Stimulated activated CD8-positive, alpha-beta memory T cell treated with anti-CD3 and anti-CD28 coated beads, Interleukin-15, amount 100 ng/mL, for 1 hour (primary cell): ENCODE data around the gene GNB1L.

Experiments
- DNase-seq: peaks from one replicate; pipeline ENCODE4 v3.0.0-alpha.2; 2020; ENCODE audit warnings: low read depth

GNB1L gene

DNA sequence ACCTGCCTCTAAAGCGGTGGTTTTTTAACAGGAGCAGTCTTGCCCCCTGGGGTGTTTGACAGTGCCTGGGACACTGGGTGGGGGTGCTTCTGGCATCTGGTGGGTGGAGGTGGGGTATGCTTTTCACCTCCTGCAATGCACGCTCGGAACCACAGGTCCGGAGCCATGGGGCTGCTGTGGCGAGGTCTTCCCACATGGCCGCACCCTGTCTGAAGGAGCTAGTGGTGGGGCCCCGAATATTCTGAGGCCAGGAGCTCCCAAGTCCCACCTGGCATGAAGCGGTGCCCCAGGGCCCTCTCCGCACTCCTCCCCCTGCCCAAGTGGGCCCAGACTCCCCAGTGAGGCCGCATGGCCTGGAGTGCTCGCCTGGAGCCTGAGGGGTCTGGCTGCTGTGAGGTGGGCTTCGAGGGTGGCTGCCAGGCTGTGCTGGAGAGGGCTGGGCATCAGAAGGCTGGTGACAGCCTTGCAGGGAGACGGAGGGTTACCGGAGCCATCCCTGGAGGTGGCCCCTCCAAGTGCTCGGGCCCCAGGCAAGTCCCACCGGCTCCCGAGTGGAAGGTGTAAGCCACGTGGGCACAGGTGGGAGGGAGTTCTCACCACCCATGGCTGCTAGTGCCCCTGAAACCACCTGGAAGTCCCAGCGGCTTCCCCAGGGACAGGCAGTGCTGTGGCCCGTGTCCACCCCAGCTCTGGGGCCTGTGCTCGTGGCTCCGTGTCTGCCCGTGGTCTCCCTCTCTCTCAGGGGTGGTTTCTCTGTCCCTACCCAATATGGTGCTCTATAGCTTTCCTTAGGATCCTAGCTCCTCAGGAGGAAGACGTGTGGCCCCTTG, 79.0 kb downstream of the GNB1L start:
- no peak for DNase-seq

DNA sequence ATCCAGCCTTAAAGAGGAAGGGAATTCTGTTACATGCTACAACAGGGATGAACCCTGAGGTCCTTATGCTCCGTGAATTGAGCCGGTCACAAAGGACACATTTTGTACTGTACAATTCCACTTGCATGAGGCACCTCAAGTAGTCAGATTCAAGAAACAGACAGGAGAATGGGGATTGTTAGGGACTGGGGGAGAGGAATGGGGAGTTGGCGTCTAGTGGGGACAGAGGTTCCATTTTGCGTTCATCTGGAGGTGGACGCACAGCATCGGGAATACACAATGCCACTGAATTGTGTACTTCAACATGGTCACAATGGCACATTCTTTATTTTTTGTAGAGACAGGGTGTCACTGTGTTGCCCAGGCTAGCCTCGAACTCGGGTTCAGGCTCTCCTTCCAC, 80.0 kb downstream of the GNB1L start:
- DNase-seq: no peak

DNA sequence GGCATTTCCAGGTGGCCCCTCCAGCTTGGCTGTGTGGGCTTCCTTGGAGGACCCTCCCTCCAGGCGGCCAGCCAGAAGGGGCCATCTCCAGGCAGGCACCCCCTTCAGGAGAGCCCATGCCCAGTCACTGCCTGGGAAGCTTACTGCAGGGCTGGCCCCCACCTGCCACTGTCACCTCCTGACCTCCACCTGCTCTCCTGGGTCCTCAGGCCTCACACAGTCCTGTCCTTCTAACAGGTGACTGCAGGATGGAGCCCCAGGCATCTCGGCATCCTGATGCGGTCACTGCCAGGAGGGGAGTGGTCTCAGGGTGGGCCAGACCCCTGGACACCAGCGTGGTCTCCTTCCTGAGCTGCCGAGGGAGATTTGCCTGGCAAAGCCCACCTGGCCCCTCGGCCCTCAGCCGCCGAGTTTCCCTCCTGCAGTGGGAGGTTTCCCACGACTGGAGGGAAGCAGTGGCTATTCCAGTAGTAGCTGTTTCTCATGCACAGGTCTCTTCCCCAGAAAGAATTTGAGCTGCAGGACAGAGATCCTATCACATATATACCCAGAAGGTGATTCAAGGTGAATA, 81.1 kb downstream of the GNB1L start:
- no peak for DNase-seq

DNA sequence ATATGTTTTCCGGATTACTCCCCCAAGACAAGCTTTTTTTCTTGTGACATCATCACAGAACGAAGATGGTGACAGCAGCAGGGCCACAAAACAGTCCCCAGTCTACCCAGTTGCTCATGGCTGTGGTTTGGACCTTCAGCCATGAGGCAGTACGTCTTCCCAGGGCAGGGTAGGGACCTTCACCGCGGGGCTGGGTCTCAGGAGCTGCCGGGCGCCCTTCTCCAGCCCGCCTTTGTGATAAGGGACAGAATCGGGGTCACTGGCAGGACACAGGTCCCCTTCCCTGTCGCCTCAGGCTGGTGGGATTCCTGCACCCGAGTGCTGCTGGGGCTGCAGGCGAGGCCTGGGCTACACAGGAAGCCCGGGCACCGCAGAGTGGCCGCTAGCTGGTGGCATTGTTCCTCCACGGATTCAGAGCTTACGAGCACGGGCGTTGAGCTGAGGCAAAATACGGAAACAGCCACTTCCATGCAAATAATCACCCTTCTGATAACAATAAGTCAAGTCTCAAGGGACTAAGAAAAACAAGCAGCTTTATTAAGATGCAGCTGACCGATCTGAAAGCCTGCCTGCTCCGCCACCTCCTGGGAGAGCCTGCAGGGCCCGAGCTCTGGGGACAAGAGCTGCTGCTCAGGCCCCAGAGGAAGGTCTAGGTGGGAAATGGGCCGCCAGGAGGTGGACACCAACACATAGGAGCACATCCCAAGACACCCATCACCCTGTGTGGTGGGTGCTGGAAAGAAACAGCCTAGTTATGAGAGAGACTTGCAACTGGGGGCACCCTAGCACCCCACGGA, 81.8 kb downstream of the GNB1L start:
- no peak for DNase-seq

DNA sequence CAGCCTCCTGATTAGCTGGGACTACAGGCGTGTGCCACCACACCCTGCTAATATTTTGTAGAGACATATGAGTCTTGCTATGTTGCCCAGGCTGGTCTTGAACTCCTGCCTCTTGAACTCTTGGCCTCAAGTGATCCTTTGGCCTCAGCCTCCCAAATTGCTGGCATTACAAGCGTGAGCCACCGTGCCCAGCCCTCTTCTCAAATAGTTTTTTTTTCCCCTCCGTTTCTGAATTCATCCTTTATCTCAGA, 82.3 kb downstream of the GNB1L start:
- no peak for DNase-seq

DNA sequence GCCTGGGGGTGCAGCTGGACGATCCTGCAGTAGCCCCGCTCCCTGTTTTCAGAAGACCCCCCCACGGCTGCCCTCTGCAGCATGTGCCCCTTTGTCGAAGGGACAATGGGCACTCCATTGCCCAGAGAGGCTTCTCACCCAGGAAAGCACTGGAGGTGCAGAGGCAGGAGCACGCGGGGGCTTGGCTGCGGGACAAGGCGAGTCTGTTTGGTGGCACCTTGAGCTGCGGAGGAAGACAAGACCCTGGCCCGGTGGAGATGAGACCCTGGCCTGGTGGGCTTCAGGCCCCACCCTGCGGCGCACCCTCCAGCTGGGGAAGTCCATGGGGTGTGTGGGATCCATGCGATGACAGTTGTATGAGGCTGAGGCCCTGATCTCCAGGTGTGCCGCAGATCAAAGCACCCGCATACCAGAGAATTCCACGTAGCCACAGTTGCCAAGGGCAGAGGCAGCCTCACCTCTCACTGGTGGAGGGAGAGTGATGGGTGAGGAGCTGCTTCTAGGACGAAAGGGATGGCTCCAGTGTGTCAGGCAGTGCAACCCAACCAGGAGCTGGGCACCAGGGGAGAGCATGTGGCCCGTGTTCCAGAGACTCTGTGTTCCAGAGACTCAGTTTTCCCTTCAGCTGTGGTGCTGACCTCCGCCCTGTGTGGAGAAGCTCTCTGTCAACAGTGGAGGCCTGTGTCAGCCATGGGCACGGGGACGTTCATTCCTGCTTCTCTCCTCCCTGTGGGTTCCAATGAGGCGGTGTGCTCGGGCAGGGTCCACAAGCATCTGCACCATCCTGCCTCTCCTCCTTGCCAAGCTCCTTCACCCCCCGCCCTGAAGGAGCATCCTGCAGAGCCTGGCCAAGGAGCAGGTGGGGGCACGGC, 84.1 kb downstream of the GNB1L start:
- DNase-seq: no peak

DNA sequence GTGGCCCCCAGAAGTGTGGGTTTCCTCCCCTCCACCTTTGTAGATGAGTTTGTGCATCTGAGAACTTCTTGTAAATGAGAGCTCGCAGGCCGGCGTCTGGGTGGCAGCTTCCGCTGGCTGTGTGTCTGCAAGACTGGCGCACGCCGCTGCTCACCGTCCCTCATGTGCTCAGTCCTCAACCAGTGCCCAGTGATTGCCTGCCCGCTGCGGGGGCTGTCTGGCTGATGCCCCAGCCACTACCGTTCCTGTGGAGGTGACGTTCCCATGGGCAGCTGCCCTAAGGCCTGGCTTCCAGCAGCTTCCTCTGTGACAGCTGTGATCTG, 85.3 kb downstream of the GNB1L start:
- DNase-seq: no peak

DNA sequence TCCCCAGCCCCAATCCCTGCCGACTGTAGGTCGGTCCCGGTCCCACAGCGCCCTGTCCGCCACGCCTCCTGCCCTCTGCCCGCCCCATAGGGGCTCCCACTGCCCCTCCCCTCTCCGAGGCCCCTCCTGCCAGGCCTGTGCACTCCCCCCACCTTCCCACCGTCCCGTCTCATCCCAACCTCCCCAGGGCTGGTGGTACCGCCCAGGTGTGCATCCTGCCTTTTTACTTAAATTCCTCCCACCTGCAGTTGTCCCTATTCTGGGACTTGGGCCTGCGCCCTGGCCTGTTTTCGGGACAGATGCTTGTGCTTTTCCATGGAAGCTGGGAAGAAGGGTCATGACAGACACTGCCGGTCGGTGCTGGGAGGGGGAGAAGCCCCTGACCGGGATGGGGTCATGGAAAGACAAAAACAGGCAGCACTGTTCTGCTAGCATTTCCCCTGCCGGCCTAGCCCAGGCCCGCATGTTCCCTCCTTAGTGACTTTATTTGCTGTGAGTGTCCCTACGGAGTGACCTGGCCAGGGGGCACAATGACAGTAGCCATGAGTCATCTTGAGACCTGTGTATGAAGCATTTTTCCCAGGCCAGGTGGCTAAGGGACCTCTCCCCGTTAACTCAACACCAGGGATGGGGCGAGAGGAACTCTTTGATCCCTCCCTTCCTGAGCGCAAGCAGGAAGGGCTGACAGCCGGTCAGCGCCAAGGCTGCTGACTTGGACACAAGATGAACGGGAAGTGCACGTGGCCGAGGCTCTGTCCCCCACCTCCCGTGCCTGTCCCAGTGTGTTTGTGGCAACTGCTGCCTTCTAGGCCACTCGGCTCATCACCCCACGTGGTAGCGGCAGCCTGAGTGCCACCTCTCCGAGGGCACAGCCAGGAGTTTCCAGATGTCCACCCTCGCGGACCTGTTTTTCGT, 87.0 kb downstream of the GNB1L start:
- no peak for DNase-seq

DNA sequence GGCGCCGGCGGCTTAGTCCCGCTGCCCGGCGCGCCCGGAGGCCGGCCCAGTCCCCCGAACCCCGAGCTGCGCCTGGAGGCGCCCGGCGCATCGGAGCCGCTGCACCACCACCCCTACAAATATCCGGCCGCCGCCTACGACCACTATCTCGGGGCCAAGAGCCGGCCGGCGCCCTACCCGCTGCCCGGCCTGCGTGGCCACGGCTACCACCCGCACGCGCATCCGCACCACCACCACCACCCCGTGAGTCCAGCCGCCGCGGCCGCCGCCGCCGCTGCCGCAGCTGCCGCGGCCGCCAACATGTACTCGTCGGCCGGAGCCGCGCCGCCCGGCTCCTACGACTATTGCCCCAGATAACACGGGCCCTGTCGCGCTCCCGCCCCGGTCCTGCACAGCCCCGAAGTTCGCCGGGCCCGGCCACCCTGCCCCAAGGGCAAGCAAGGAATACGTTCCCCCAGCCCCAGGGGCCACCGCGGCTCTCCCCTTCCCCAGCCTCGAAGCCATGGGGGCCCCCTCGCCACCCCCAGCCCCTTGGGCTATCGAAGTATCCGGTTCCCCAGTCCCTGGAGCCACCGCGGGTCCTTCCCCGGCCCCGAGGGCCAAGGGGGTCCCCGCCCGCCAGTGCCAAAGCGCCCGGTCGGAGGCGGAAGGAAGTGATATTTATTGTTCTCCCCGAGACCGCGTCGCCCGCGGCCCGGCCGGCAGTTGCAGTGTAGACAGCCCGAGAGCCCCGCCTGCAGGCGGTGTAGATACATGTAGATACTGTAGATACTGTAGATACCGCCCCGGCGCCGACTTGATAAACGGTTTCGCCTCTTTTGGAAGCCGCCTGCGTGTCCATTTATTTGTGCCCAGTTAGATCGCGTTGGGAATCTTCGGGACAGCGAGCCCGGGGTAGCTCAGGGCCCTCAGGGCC, 87.9 kb downstream of the GNB1L start:
- DNase-seq: no peak

DNA sequence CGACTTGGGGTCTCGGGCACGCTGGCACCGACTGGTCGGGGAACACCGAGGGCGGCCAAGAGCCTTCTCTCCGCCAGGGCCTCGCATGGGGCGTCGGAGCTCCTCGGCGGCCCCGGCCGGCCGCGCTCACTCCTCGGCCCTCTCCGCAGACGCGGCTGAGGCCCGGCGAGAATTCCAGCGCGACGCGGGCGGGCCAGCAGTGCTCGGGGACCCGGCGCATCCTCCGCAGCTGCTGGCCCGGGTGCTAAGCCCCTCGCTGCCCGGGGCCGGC, 88.5 kb downstream of the GNB1L start:
- no peak for DNase-seq

DNA sequence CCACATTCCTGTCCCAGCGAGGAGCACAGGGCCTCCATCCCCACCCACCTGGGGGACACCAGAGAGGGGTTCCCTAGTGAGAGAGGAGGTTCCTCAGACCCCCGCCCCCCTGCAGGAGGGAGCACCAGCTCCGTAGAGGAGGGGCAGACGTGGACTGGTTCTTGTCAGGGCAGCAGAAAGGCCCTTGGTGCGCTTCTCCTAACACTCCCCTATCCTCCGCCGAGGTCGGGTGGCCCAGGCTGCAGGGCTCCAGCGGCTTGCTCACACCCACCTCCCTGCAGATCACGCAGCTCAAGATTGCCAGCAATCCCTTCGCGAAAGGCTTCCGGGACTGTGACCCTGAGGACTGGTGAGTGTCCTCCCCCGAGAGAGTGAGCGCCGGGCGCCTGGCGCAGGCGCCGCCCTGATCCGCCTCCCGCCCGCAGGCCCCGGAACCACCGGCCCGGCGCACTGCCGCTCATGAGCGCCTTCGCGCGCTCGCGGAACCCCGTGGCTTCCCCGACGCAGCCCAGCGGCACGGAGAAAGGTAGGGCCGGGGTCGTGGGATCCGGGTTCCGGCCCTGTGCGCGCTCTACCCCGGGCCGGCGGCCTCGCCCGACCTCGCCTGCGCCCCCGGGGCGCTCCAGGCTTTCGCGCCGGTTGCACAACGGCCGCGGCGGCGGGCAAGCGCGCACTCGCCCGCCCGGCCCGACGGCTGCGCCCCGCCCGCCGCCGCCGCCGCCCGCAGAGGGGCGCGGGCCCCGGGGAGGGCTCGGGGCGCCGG, 89.0 kb downstream of the GNB1L start:
- DNase-seq: no peak

DNA sequence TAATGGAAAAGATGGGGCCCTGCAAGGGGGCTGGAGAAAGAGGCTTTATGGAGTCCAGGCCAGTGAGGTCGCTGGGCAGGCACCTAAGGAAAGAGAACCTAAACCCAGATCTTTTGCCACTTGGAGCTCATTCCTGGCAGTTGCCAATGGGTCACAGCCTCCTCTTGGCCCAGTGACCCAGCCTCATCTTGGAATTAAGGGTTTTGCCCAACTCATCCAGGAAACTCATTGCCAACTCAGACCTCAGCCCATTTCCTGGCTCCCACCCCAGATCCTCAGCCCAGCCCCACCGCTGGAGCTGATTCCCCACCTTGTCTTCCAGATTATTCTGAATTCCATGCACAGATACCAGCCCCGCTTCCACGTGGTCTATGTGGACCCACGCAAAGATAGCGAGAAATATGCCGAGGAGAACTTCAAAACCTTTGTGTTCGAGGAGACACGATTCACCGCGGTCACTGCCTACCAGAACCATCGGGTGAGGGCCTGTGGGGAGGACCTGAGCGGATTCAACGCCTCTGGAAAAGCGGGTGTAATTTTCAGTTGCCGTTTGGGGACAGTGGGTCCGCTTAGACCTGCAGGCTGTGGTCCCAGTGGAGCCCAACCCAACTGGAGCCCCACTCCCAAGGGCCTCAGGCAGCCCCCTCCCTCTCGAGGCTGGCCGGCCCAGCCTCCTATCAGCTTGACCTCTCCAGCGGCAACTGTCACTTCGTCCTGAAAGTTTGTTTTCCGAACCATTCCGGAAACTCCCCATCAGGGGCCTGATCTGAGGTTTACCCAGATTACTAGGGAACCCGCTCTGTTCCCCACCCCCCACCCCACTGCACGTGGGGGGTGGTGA, 89.8 kb downstream of the GNB1L start:
- no peak for DNase-seq

DNA sequence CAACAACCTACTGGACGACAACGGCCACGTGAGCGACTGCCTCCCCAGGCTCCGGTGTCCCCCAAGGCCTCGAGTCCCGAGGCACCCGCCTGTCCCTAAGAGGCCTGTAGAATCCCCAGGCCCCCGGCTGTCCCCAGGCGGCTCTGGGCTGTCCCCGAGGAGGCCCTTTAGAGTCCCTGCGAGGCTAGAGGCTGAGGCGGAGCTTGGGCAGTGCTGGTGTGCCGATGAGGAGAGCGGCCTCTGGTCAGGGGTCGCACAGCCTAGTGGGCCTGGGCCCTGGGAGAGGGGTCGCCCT, 90.4 kb downstream of the GNB1L start:
- DNase-seq: no peak

DNA sequence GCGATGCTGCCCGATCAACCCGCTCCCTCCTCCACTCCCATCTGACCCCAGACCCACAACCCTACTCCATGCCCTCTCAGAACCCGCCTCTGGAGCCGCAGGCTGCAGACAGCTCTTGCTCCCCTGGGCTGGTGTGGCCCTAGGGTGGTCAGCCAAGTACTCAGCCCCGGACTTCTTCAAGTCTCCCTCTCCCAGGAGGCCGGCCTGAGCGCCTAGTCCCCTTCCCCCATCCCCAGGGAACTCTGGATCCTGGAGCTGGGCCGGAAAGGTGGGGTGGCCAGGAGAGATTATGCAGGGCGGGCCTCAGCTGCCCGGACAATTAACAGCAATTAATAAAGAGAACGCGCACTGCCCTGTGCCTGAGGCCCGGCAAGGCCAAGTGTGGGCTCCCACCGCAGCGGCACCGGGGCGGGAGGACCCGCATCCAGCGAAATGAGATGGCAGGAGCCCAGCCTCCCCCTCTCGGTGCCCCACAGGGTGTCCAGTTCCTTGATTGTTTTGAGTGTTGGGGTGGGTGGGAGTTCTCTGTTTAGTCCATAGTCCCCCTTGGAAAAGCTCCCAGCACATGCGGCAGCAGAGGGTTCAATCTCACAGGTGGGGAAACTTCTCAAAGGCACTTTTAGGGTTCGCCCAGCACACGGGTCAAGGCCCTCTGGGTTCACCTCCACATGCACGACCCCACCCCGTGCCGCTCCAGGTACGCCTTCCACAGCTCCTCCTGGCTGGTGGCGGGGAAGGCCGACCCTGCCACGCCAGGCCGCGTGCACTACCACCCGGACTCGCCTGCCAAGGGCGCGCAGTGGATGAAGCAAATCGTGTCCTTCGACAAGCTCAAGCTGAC, 91.0 kb downstream of the GNB1L start:
- no peak for DNase-seq

DNA sequence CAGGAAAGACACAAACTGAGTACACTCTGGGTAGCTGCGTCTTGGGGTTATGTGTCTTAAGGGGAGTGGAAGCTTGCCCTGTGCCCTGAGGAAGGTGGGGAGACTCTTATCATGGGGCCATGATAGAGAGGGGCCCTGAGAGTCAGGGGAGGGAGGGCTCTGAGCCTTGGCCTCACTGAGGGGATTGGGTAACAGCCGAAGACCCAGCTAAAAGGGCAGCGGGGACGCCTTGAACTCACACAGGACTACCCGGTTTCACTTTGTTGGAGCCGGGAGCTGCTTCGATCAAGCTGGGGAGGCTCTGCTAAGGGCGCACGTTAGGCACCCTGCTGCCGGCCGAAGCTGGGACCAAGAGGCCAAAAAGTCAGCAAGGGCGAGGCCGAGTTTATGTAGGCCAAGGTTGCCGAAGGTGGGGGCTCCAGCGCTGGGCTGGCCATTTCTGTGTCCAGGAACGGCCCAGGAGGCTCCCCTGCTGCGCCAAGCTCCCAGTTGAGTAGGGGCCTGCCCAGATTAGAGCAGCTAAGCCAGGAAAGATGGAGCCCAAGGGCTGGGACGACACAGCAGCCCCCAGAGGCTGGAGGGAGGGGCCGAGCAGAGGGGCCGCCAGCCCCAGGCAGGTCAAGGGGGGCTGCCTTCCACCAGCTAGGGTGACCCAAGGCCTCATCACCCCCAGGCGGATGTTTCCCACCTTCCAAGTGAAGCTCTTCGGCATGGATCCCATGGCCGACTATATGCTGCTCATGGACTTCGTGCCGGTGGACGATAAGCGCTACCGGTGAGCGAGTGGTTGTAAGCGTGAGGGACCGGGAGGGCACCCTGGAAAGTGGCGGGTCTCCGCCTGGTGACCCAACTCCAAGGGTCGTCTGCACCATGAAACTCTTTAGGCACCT, 91.9 kb downstream of the GNB1L start:
- DNase-seq: no peak

DNA sequence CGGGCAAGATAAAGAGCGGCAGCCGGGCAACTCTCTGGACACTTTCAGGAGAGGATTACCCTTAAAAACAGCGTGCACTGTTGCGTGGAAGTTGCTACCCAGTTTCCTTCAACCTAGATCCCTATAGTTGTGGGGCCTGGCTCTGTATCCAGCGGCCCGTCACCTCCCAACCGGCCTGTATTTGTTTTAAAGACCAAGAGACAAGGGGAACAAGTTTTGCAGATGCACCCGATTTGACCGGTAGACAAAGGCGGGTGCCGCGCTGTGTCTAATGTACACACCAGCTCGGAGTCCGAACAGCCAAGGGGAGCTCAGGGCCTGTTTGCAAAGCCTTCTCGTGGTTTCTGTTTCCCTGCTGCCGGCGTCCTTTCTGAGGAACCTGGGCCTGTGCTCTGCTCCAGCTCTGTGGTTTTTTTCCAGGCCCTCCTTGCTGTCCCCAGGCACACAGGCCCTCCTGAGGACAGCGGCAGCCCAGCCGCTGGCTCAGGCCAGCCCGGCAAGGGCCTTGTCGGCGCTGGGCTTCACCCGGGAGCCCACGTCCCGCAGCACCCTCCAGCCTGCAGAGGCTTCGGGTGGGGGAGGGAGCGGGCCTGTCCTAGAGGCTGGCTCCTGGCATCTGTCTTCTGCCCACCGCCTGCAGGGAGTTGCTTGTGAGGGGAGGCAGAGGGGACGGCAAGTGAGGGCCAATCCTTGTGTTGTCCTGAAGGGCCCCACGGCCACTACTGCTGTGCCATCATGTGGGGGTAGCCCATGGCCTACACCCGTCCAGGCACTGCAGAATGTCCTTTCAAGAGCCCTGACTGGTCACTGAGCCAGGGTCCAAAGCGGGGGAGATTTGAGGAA, 92.7 kb downstream of the GNB1L start:
- no peak for DNase-seq
